ENCODE data around the gene OPRL1.
A peak's percentile ranks its signal among the peaks of the same experiment; 100 is the strongest.

Gene OPRL1

DNA sequence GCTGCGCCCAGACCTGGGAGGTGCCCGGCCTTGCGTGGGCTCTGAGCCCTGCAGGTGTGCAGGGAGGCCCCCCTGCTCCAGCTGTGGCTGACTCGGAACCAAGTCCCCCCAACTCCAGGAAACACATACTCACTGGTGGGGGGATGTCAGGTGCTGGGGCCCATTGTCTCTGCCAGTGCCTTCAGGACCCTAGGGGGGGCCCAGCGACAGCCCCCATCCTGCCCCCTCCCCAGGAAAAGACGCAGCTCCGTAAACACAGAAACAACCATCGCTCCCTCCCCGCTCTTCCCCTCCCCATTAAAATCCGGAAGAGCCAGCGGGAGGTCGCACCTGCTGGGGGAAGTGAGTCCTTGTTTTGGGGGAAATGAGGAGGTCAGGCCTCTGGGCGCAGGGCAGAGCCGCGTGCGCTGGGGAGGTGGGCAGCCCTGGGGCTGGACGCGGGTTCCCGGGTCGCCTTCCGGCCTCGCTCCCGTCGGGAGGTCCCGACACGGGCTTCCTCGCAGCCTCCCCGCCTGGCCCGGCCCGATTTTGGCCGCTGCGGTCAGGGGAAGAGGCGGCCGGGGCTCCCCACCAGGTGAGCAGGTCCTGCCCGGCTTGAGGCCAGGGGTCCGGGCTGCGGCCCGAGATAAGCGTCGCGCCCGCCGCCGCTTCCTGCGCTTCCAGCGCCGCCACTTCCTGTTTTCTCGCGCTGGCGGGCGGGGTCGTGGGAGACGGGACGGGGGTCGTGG is 37.7 kb upstream of the OPRL1 start:
- no peak for DNase-seq

DNA sequence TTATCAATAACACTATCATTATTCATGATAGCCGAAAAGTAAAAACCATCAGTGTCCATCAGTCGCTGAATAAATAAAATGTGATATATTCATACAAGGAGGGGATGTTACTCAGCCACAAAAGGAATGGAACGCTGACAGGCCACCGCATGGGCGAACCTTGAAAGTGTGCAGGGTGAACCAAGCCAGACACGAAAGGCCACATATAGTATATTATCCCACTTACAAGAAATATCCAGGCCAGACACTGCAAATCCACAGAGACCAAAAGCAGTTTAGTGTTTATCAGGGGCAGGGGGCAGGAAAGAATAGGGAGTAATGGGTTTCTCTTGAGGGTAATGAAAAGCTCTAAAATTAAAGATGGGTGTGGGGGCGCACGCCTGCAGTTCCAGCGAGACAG is 36.1 kb upstream of the OPRL1 start:
- no peak for DNase-seq

DNA sequence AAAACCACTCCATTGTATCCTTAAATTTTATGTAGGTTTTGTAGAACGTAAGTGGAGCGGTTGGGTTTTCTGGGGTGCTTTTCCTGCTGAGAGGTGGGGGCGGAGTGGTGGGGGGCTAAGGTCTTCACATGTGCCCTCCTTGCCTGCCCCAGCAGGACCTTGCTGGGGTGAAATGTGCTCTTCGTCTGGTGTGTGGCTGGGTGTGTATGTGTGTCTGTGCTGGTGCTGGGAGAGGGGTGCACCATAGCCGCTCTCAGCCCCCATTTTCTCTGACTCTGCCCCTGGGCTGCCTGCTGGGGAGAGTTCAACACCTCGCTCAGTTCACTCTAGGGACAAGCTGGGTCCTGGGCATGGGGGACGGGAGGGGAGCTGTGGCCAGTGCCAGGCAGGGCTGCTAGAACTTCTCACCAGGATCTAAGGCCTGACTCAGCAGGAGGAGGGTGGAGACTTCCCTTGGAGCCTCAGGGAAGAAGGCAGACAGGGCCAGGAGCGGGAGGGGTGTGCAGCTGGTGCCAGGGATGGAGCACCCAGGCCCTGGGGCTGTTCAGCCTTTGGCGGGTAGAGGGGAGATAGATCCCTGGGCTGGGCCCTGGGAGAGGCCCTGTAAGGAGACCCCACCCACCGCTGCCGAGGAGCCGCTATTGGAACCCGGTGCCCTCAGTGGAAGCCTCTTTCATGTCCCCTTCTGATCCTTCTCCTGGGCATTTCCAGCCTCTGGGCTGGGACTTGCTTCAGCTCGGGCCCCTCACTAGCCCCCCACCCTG is 35.2 kb upstream of the OPRL1 start:
- DNase-seq, result peak; percentile 88

DNA sequence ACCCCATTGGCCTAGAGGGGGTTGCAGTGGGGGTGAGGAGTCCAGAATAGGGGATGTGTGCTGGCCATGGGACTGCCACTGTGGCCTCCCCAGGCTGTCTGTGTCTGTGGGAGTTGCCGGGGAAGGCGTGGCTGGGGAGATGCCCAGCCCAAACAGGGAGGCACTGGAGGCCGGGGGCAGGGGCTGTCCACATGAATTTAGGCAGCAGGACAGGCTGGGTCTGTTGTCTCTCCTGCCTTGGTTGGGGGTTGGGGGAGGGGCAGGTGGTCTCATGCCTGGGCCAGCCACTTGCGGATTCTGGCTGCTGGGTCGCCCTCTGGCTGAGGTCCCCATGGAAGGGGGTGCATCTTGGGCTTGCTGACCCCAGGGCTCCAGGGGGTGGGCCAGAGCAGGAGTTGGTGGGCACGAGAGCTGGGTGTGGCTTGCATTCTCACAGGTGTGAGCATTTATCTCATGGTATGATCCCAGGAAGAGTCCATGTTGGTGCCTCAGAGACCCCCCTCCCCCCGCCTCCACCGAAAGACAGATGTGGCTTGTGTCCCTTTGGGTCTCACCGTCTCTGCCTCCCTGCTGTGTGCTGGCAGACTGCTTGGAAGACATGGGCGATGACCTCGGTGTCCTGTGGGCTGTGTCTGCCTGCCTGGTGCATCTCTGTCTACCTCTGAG is 34.4 kb upstream of the OPRL1 start:
- no peak for DNase-seq

DNA sequence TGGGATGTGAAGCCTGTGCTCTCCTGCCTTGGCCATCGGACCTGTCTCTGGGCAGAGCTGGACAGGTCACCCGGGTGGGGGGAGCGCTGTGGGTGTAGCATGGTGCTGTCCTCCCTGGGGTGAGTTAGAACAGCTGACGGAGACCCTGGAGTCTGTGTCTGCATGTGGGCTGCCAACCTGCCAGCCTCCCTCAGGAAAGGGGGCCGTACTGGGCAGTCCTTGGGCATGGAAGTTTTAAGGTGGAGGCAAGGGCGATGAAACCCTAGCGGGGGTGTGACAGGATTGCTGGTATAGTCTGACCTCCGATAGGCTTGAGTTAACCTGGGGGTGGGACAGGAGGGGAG is 32.9 kb upstream of the OPRL1 start:
- DNase-seq, result no peak

DNA sequence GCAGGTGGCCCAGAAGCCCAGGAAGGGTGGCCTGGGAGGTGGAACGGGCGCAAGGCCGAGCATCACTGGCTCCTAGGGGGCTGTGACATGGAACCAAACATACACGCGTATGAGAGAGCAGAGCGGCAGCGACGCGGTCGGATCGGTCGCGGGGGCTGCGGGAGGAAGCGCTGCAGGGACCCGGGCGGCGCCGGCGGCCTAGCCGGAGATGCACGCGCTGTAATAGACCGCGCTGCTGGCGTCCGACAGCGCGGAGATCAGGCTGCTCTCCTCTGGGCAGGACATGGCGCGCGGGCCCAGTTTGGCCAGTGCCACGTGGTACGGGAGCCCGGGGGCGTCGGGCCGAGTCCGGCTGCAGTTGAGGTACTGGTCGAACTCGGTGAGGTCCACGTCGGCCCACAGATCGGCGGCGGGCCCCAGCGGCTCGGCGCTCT is 31.9 kb upstream of the OPRL1 start:
- no peak for DNase-seq

DNA sequence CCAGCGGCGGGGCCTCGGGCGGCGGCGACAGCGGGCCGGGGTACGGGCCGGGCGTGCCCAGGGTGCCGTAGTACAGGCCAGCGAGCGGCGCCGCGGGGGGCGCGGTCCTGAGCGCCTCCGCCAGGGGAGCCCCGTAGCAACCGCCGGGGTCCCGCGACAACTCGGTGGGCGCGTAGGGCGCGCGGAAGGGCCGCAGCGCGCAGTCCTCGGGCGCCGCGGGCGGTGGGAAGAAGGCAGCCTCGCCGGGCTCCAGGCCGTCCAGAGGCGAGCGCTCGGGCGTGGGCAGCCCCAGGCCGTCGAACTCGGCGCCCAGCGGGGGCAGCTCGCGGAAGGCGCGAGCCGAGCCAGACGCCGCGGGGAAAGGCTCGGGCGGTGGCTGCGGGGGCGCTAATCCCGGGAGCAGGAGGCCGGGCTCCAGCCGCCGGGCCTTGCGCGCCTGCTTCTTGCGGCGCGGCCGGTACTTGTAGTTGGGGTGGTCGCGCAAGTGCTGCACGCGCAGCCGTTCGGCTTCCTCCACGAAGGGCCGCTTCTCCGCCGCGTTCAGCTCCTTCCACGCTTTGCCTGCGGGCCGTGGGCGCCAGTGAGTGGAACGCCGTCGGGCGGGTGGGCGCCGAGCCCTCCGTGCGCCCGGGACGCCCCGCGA is 31.4 kb upstream of the OPRL1 start:
- no peak for DNase-seq

DNA sequence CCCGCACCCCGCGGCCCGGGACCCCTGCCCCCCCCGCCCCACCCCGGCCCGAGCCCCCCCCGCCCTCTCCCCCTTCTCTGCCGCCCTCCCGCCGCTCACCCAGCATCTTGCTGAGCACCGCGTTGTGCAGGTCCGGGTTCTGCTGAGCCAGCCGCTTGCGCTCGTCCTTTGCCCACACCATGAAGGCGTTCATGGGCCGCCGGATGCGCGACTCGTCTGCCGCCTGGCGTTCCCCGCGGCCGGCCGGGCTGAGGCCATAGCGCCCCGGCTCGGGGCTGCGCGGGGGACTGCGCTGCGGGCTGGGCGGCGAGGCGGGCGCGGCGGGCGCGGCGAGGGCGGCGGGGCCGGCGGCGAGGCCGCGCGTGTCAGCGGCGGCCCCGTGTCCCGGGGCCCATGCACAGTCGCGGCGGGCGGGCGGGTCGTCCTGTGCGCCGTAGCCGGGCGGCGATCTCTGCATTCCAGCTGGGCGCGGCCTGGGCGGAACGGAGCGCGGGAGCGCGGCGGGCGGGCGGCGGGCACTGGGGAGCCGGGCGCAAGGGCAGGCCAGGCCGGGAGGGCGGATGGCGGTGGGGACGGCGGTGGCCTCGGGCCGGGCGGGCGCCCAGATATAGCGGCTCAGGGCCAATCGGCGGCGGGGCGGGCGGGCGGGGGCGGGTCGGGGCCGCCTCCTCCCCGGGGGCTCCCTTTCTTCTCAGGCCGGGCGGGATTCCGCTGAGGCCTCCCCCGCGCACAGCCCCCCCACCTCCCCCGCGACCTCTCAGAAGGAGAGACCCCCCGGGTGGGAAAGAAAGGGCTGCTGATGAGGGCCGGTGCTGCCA is 30.6 kb upstream of the OPRL1 start, which contains the start of gene SOX18:
Gene SOX18 (minus strand): TSS at position 580 of the 818 bp plus-strand sequence. CDS start 123 bp downstream, at position 457.
- DNase-seq, result no peak

DNA sequence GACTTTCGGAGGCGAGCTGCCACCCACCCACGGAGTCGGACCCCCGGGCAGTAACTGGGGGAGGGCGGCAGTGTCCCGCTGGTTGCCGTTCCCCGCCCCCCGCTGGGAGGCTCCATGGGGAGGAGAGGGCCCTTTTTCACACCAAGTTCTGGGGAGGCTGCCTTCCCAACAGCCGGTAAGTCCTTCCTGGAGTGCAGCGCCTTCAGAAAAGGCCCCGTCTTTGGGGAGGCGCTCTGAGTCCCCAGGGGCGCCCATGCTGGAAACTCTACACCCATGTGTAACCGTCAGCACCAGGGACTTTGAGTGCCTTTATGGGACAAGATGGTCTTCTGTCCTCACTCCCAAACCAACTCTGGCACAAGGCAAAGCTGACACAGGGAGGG is 30.0 kb upstream of the OPRL1 start:
- no peak for DNase-seq

DNA sequence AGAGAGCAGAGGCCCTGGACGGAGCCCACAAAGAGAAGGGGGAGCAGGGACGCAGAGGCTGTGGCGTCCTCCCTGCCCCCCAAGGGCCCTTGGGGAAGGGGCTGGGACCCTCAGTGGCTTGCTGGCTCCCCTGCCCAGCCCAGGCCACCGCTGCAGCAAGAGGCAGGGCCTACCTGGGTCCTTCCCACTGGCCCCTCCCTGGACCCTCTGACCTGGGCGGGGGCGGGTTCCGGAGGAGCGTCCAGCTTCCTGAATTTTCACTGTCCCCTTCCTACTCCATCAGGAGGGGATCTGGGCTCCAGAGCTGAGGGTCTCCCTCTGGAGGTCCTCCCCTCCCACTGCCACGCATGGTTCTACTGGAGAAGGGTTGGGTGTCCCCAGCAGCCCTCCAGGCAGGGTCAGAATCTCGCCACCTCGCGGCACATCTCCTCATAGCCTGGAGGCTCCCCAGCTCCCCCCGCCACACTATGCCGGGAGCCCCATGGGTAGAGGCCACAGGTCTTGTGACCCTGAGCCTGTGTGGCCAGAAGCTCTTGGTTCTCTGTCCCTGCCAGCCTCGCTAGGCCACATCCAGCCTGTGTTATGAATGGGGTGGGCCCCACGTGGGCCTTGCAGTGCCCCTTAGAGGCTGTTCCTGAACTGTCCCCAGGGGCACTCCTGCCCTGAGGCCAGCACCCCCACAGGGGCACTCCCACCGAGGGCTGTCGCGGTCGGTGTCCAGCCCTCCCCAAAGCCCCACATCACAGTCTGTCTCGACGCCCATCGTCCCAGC is 29.4 kb upstream of the OPRL1 start:
- no peak for DNase-seq

DNA sequence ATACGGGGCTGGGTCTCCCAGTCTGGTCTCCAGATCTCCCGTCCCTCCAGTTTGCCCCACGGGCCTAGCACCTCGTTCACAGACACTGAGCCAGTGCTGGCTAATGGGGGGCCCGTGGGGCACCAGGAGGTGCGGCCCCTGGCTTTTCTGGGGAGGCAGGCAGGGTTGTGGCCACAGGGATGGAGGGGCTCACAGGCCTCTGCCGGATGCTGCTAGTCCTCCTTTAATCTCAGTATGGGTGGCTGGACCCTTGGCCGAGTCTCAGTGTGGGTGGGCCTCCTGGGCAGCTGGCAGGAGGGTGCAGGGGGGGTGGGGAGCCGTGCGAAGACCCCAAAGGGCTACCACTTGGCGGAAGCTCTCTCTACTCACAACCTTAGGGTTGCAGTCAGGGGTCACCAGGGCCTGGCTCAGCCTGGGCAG is 28.8 kb upstream of the OPRL1 start:
- no peak for DNase-seq

DNA sequence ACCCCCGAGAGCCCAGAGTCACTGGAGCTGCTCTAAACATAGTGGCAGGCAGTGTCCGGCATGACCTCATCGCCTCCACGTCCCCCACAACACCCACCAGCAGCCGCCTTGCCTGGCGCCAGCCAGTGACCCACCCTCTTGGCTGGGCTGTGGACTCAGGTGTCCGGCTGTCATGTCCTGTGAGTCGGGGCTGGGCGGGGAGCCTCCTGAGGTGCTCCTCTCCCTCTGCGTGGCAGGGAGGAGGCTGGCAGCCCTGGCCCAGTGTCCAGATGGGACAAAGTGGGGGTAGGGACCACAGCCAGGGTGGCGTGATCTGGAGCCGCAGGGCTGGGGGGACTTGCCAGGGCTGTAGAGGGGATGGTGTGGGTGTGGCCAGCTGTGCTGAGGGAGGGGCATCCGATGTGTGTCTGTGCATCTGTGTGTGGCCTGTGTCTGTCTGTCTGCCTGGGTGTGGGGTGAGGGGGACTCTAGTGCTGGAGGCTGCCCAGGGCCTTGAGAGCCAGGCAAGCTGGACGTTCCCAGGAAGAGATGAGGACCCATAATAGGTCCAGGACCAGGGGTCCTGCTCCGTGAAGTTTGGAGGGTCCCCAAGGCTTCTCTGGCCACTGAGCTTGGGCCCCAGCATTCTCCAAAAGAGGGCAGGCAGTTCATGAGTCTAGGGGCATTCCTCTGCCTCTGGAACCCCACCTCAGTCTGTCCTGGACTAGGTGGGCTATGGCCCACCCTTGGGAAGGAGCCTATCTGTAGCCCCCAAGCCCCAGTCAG is 28.1 kb upstream of the OPRL1 start:
- no peak for DNase-seq

DNA sequence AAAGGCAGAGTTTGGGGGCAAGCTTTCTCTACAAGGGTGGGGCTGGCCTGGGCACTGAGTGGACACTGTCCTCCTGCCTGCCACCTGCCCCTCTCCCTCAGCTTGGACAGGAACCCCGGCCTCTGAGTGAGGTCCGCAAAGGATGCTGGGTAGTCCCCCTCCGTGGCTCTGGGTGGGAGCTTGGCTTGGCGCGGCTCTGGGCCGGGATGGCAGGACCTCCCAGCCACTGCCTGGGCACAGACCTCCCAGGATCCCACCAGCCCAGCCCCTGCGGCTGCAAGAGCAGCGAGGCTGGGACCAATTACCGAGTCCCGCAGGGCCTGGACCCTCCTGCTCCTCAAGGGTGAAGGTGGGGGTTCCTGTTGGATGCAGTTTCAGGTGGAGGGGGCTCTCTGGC is 27.6 kb upstream of the OPRL1 start:
- DNase-seq, result no peak

DNA sequence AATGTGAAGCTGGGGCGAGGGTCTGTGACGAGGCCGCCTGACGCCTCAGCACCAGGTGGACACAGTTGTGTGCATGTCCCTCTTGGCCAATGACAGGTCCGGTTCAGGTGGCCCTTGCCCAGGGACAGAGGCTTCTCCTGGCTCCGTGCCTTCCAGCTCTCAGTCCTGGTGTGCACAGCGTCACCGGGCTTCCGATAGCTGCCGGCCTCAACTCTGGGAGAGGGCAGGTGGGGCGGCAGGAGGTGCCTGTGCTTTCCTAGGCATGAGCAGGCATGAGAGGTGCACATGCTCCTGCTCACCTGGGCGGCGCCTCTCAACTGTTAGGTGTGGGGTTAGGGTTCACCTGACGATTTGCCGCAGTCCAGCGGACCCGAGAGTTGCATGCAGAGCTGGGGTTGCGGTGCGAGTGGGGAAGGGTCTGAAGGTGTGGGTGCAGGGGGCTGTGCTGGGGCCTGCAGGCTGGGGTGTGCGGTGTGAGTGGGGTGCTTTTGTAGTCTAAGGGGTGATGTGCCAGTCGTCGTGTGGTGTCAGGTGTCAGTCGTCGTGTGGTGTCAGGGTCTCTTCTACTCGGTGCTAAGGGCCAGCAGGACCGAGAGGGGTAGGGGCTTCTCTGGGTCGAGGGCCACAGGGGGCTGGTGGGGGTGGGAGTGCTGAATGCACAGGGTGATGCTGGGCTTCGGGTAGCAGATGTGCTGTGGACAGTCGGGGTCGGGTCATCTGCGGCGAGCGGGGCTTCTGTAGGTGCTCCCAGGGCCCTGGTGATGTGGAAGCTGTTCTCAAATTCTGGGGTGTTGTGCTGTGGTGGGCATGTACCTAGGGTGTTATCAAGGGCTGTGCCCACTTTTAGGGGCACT is 26.7 kb upstream of the OPRL1 start:
- no peak for DNase-seq

DNA sequence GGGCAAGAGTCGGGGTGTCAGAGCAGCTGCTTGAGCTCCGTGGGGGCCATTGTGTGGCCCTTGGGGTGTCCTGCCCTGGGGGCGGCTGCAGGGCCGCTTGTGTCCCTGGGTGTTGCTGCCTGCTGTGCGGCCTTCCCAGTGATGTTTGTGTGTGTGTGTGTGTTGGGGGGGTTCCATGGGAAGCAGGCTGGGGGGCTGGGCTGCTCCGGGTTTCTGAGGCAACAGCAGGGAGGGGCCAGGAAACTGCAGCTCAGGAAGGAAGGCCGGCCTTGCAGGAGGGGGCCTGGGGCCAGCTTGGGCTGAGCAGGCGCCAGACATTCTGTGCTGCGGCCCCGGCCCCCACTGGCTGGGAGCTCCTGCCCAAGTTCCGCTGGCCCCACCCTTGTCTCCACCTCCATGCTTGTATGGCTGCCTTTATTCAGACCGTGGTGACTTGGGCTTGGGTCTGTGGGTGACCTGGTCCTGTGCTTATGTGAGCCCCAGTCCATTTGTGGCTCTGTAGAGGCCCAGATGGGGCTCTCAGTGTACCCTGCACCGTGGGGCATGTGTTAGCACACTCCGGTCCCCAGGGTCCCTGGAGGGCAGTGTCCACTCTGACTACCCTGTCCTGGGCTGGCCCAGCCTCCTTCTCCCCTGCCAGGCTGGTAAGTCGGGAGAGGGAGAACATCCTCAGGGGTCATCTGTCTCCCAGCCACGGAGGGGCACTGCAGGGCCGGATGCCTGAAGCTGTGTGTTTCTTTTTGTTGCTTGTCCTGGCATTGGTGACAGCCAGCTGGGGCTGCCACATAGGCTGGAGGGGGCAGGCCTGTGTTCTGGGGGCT is 25.8 kb upstream of the OPRL1 start:
- no peak for DNase-seq

DNA sequence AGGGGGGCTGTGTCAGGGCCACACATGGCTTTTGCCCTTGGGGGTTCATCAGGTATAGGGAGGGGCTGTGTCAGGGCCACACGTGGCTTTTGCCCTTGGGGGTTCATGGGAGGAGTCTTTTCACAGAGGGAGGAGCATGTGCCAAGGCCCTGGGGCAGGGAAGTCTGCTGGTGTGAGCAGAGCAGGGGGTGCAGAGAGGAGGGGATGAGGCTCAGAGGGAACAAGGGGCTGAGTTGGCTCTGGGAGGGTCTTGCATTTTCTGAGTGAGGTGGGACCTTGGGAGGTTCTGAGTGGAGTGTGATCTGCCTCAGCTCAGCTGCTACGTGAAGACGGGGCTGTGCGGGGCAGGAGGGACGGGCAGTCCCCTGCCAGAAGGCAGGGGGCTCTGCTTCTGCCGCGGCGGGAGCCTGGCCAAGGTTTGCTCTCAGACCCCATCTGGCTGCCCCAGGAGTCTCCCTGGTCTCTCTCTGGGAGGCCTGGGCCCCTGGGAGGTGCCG is 24.4 kb upstream of the OPRL1 start:
- DNase-seq, result no peak

DNA sequence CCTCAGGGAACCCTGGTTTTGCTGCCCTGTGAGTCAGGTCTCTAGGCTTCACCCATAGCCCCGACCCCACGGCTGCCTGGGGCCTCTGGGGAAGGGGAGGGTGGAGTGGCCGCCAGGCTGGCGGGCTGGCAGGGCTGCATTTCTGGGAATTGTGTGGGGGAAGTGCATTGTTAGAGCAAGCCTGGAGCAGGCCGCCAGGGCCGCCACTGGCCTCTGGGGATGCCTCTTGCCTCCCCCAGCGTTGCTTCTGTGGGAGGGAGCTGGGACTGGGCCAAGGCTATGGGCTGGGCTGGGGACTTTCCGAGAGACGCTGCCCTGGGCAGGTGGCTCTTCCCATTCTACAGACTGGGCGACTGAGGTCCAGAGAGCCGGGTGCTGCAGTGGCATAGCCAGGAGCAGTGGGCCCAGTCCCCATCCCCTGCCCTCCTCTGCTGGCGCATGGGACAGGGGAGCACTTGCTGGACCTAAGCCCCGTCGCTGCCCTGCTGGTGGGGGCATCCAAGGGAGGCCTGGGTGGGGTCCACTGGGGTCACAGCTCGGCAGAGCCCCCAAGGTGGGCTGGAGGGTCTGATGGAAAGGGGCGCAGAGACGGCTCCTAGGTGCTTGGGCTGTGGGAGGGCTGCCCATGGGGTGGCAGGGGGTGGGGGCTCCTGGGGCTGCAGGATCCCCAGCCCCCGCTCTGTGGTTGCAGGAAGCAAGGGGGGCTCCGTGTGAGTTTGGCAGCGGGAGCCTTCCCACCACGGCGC is 23.8 kb upstream of the OPRL1 start:
- DNase-seq, result peak; percentile 45

DNA sequence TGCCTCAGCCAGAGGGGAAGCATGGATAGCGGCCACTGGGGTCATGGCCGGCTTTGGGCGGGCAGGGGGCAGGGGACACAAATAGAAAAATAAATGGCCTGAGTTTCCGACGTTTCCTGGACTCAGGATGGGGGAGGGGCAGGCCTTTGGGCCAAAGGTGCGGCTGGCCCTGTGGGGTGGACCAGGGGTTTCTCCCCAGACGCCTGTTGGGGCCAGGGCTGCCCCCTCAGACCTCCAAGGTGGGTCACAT is 23.3 kb upstream of the OPRL1 start:
- DNase-seq, result no peak
